ENCODE measurements around the gene LRP1B. TPM values are rescaled to one million over a fixed set of nuclear protein-coding genes. Genes with fewer than 3 reads are reported as not detected.

The LRP1B gene
- total and polyA plus RNA-seq, 2 donors from 2014 or later, result 0.69 to 1.2 TPM

DNA sequence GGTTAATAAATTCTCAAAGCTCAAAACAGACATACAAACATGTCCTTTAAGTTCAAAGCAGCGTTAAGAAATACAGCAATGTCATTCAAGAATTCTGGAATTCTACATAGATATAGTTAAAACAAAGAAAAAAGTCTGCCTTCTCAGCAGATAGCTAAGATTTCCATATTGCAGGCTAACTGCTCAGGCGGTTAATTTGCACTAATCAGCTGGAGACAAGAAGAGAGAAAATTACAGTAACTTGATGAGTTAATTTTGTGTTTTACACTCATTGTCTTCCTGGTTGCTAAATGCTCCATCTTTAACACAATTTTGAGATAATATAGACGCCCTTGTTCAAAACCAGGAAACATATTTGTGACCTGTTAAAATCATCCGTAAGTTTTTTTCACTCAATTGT, 1012.0 kb downstream of the LRP1B start:
- no peak for FAIRE-seq
- H3K9ac ChIP-seq (ENCODE audit: low read length in 3 of 3), result no peak overlapping the region
- no peaks in the 10 kb centered on the region for H3K27me3 ChIP-seq (ENCODE audit: control insufficient read depth, insufficient read depth, low read length)
- H3K4me3 ChIP-seq (ENCODE audit: low read length in 3 of 3), result no peak overlapping the region
- TF ChIP-seq, protein P1, sequence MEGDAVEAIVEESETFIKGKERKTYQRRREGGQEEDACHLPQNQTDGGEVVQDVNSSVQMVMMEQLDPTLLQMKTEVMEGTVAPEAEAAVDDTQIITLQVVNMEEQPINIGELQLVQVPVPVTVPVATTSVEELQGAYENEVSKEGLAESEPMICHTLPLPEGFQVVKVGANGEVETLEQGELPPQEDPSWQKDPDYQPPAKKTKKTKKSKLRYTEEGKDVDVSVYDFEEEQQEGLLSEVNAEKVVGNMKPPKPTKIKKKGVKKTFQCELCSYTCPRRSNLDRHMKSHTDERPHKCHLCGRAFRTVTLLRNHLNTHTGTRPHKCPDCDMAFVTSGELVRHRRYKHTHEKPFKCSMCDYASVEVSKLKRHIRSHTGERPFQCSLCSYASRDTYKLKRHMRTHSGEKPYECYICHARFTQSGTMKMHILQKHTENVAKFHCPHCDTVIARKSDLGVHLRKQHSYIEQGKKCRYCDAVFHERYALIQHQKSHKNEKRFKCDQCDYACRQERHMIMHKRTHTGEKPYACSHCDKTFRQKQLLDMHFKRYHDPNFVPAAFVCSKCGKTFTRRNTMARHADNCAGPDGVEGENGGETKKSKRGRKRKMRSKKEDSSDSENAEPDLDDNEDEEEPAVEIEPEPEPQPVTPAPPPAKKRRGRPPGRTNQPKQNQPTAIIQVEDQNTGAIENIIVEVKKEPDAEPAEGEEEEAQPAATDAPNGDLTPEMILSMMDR (IDR thresholded peaks at IDR 0.05; ENCODE audit: borderline replicate concordance, extremely low read depth, insufficient read depth), result no peak
- no peaks in the 10 kb centered on the region for H3K4me1 ChIP-seq (ENCODE audit: control insufficient read depth in 2 of 3, insufficient read depth in 2 of 3, low read depth in 1 of 3, low read length in 3 of 3)
- DNase-seq, result no peak
- H3K36me3 ChIP-seq (ENCODE audit: control insufficient read depth in 2 of 3, insufficient read depth in 3 of 3, low read length in 3 of 3), result no peaks in the 10 kb centered on the region
- no peaks in the 10 kb centered on the region for H3K9me3 ChIP-seq (ENCODE audit: control insufficient read depth in 2 of 3, insufficient read depth in 1 of 3, low read length in 3 of 3)
- H3K27ac ChIP-seq (ENCODE audit: low read depth in 2 of 2, low read length in 2 of 2), result no peak overlapping the region
- intact Hi-C loops (cut with DNase I), result no loop called here

DNA sequence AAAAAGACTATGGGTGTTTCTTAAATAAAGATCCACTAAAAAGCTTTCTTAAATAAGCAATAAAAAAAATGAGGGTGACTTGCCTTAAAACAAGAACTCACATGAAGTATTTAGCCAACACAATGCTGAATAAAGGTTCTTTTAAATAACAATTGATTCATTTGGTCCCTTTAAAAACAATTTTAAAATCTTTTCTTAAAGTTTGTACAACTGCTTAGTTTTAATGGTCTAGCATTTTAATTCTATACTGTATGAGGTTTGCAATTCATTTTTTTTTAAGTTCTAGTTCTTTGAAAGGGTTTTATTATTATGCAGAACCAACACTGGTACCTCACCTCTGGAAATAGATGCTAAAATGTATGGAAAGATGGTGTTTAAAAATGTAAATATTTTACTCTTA, 1017.5 kb downstream of the LRP1B start:
- TF ChIP-seq, protein P1 (IDR thresholded peaks at IDR 0.05; ENCODE audit: borderline replicate concordance, extremely low read depth, insufficient read depth), result no peak
- no peaks in the 10 kb centered on the region for H3K9me3 ChIP-seq (ENCODE audit: control insufficient read depth in 2 of 3, insufficient read depth in 1 of 3, low read length in 3 of 3)

DNA sequence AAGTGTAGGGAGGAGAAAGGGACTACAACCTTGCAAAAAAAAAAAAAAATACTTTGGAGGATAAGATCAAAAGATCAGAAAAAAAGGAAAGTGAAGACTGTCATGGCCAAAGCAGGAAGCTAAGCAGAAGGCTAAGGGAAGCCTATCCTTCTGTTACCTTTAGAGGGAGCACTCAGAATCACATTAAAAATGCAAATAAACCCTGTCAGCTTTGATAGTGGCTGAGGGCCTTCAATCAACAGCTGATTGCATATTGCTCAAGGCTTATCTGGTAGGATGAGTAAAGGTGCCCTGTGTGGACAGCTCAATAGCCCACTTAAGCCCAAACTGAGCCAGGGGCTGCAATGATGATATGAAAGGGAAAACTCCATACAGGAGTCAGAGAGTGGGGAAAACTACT, 1021.2 kb downstream of the LRP1B start:
- DNase-seq (no peak), FAIRE-seq (no peak)
- H3K4me3 ChIP-seq (ENCODE audit: low read length in 3 of 3), result no peak overlapping the region
- no peak overlapping the region for H3K9ac ChIP-seq (ENCODE audit: low read length in 3 of 3)
- no peaks in the 10 kb centered on the region for H3K27me3 ChIP-seq (ENCODE audit: control insufficient read depth, insufficient read depth, low read length)
- intact Hi-C loops (cut with DNase I), result no loop called here
- H3K27ac ChIP-seq (ENCODE audit: low read depth in 2 of 2, low read length in 2 of 2), result no peak overlapping the region
- no peaks in the 10 kb centered on the region for H3K4me1 ChIP-seq (ENCODE audit: control insufficient read depth in 2 of 3, insufficient read depth in 2 of 3, low read depth in 1 of 3, low read length in 3 of 3)
- H3K9me3 ChIP-seq (ENCODE audit: control insufficient read depth in 2 of 3, insufficient read depth in 1 of 3, low read length in 3 of 3), result no peaks in the 10 kb centered on the region
- TF ChIP-seq, protein P1 (IDR thresholded peaks at IDR 0.05; ENCODE audit: borderline replicate concordance, extremely low read depth, insufficient read depth), result no peak
- no peaks in the 10 kb centered on the region for H3K36me3 ChIP-seq (ENCODE audit: control insufficient read depth in 2 of 3, insufficient read depth in 3 of 3, low read length in 3 of 3)

More for the DNA sequence above, 1017.5 kb downstream of the LRP1B start:
- no peak overlapping the region for H3K27ac ChIP-seq (ENCODE audit: low read depth in 2 of 2, low read length in 2 of 2)
- intact Hi-C loops (cut with DNase I), result no loop called here
- H3K4me3 ChIP-seq (ENCODE audit: low read length in 3 of 3), result no peak overlapping the region
- no peaks in the 10 kb centered on the region for H3K4me1 ChIP-seq (ENCODE audit: control insufficient read depth in 2 of 3, insufficient read depth in 2 of 3, low read depth in 1 of 3, low read length in 3 of 3)
- H3K27me3 ChIP-seq (ENCODE audit: control insufficient read depth, insufficient read depth, low read length), result no peaks in the 10 kb centered on the region
- DNase-seq (no peak), FAIRE-seq (no peak)
- H3K9ac ChIP-seq (ENCODE audit: low read length in 3 of 3), result no peak overlapping the region
- no peaks in the 10 kb centered on the region for H3K36me3 ChIP-seq (ENCODE audit: control insufficient read depth in 2 of 3, insufficient read depth in 3 of 3, low read length in 3 of 3)

DNA sequence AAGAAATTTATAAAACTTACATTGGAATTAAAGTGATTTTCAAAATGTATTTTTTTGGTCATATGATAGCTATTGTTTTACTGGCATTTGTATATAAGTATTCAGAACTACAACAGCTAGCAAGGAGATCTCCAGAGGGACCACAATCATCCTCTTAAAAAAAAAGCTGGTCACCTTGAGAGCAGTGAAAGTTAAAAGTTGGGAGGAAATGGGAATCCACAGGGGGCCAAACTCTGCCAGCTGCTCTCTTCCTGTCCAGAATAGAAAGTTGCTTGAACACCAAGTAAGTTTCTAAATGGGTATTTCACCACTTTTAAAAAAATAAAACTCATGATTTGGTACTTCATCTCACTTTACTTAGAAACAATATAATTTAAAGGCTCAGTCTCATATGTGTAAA, 1025.1 kb downstream of the LRP1B start:
- intact Hi-C loops (cut with DNase I), result no loop called here
- H3K9me3 ChIP-seq (ENCODE audit: control insufficient read depth in 2 of 3, insufficient read depth in 1 of 3, low read length in 3 of 3), result no peaks in the 10 kb centered on the region
- FAIRE-seq (no peak), DNase-seq (no peak)
- no peaks in the 10 kb centered on the region for H3K36me3 ChIP-seq (ENCODE audit: control insufficient read depth in 2 of 3, insufficient read depth in 3 of 3, low read length in 3 of 3)
- TF ChIP-seq, protein P1 (IDR thresholded peaks at IDR 0.05; ENCODE audit: borderline replicate concordance, extremely low read depth, insufficient read depth), result no peak
- H3K4me1 ChIP-seq (ENCODE audit: control insufficient read depth in 2 of 3, insufficient read depth in 2 of 3, low read depth in 1 of 3, low read length in 3 of 3), result no peaks in the 10 kb centered on the region
- H3K27me3 ChIP-seq (ENCODE audit: control insufficient read depth, insufficient read depth, low read length), result no peaks in the 10 kb centered on the region
- H3K4me3 ChIP-seq (ENCODE audit: low read length in 3 of 3), result no peak overlapping the region
- no peak overlapping the region for H3K27ac ChIP-seq (ENCODE audit: low read depth in 2 of 2, low read length in 2 of 2)
- no peak overlapping the region for H3K9ac ChIP-seq (ENCODE audit: low read length in 3 of 3)
